22Rv1 (cell line): Measurements from ENCODE around the gene DDA1.

Experiments
- ZFX ChIP-seq: fragments of 450-650 bp; IDR thresholded peaks from 2 replicates; pipeline ENCODE4 v1.6.1; 2017; ENCODE audit warnings: antibody characterized with exemption, borderline replicate concordance
- TF ChIP-seq, protein P1 (sequence below): fragments of 450-650 bp; IDR thresholded peaks from 2 replicates; pipeline ENCODE4 v1.5.1; 2017; ENCODE audit warnings: mild to moderate bottlenecking

DNA sequence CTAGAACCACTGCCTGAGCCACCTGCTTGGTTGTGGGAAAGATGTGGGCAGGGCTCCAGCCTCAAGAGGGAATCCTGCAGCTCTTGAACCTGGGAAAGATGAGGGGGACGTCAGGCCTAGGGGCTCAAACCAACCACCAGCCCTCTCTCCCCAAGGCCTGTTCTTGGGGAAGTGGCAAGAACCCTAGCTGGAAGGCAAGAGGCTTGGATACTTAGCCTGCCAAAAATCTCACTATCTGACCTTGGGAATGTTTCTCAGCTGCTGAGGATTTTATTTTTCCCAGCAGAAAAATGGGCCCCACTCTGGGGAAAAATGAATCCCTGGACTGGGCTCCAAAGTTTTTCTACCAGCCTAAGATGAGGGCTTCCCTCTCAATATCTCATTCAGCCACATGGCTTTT lies 49.4 kb upstream of the DDA1 start:
- TF ChIP-seq, protein P1, sequence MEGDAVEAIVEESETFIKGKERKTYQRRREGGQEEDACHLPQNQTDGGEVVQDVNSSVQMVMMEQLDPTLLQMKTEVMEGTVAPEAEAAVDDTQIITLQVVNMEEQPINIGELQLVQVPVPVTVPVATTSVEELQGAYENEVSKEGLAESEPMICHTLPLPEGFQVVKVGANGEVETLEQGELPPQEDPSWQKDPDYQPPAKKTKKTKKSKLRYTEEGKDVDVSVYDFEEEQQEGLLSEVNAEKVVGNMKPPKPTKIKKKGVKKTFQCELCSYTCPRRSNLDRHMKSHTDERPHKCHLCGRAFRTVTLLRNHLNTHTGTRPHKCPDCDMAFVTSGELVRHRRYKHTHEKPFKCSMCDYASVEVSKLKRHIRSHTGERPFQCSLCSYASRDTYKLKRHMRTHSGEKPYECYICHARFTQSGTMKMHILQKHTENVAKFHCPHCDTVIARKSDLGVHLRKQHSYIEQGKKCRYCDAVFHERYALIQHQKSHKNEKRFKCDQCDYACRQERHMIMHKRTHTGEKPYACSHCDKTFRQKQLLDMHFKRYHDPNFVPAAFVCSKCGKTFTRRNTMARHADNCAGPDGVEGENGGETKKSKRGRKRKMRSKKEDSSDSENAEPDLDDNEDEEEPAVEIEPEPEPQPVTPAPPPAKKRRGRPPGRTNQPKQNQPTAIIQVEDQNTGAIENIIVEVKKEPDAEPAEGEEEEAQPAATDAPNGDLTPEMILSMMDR = no peak
- no peak for TF ChIP-seq ZFX
